BLaER1 (cell line): ENCODE measurements around the gene UNC79.

ENCODE experiments used
- H3K27ac ChIP-seq: shearing (Covaris generic); formaldehyde crosslinking; 2 replicates; pipeline ENCODE4 v1.8.1; 2022
- H3K27me3 ChIP-seq: shearing (Covaris generic); formaldehyde crosslinking; 2 replicates; pipeline ENCODE4 v1.8.1; 2022
- H3K36me3 ChIP-seq: shearing (Covaris generic); formaldehyde crosslinking; 2 replicates; pipeline ENCODE4 v1.8.1; 2022
- H3K4me1 ChIP-seq: shearing (Covaris generic); formaldehyde crosslinking; 2 replicates; pipeline ENCODE4 v1.8.1; 2022
- H3K4me2 ChIP-seq: shearing (Covaris generic); formaldehyde crosslinking; 2 replicates; pipeline ENCODE4 v1.8.1; 2022
- H3K4me3 ChIP-seq: shearing (Covaris generic); formaldehyde crosslinking; 2 replicates; pipeline ENCODE4 v1.8.1; 2022
- H3K9ac ChIP-seq: shearing (Covaris generic); formaldehyde crosslinking; 2 replicates; pipeline ENCODE4 v1.8.1; 2022
- H3K9me3 ChIP-seq: shearing (Covaris generic); formaldehyde crosslinking; 2 replicates; pipeline ENCODE4 v1.8.1; 2022
- H4K20me1 ChIP-seq: shearing (Covaris generic); formaldehyde crosslinking; 2 replicates; pipeline ENCODE4 v1.8.1; 2022
- Cebpa-rat ChIP-seq: shearing (Covaris generic); IDR thresholded peaks from 2 replicates; pipeline ENCODE4 v1.8.1; 2022

UNC79 gene

GRCh38 chr14:93587330-93587729 lies 156.6 kb downstream of the UNC79 start:
- Histone ChIP-seq H3K9me3 (no peaks in the 10 kb centered on the region), H3K4me2 (no peak overlapping the region), H3K27ac (no peak overlapping the region), H3K4me1 (no peaks in the 10 kb centered on the region), H3K9ac (no peak overlapping the region), H4K20me1 (no peaks in the 10 kb centered on the region), H3K36me3 (no peaks in the 10 kb centered on the region), H3K27me3 (no peaks in the 10 kb centered on the region), H3K4me3 (no peak overlapping the region)
- TF ChIP-seq Cebpa-rat: no peak

GRCh38 chr14:93591506-93591905 lies 160.8 kb downstream of the UNC79 start:
- TF ChIP-seq Cebpa-rat: no peak
- no peaks in the 10 kb centered on the region for H4K20me1 ChIP-seq
- H3K36me3 ChIP-seq: no peaks in the 10 kb centered on the region
- no peak overlapping the region for H3K9ac ChIP-seq
- no peak overlapping the region for H3K4me2 ChIP-seq
- H3K9me3 ChIP-seq: no peaks in the 10 kb centered on the region
- H3K4me1 ChIP-seq: no peaks in the 10 kb centered on the region
- no peak overlapping the region for H3K4me3 ChIP-seq
- H3K27me3 ChIP-seq: no peaks in the 10 kb centered on the region
- no peak overlapping the region for H3K27ac ChIP-seq

- Histone ChIP-seq H3K27ac (no peak overlapping the region), H3K4me2 (no peak overlapping the region), H3K9me3 (no peaks in the 10 kb centered on the region), H3K36me3 (no peaks in the 10 kb centered on the region), H3K9ac (no peak overlapping the region), H3K27me3 (no peaks in the 10 kb centered on the region), H3K4me3 (no peak overlapping the region), H3K4me1 (no peaks in the 10 kb centered on the region), H4K20me1 (no peaks in the 10 kb centered on the region)
- TF ChIP-seq Cebpa-rat: no peak
Measured at GRCh38 chr14:93592786-93593185, 162.0 kb downstream of the UNC79 start.

- no peaks in the 10 kb centered on the region for H3K36me3 ChIP-seq
- H3K4me2 ChIP-seq: no peak overlapping the region
- no peak overlapping the region for H3K27ac ChIP-seq
- H3K4me1 ChIP-seq: no peaks in the 10 kb centered on the region
- H4K20me1 ChIP-seq: no peaks in the 10 kb centered on the region
- no peaks in the 10 kb centered on the region for H3K27me3 ChIP-seq
- peaks cover 7% of the 10 kb centered on the region for H3K9me3 ChIP-seq
- H3K9ac ChIP-seq: no peak overlapping the region
- no peak overlapping the region for H3K4me3 ChIP-seq
- TF ChIP-seq Cebpa-rat: no peak
Measured at GRCh38 chr14:93606091-93606490, 175.4 kb downstream of the UNC79 start.

GRCh38 chr14:93619176-93619793 lies 188.5 kb downstream of the UNC79 start:
- TF ChIP-seq Cebpa-rat: no peak
- Histone ChIP-seq H3K36me3 (no peaks in the 10 kb centered on the region), H3K4me3 (no peak overlapping the region), H3K27ac (no peak overlapping the region), H3K4me2 (no peak overlapping the region), H3K9me3 (no peaks in the 10 kb centered on the region), H3K4me1 (no peaks in the 10 kb centered on the region), H3K9ac (no peak overlapping the region), H3K27me3 (no peaks in the 10 kb centered on the region), H4K20me1 (no peaks in the 10 kb centered on the region)

GRCh38 chr14:93628048-93628447 lies 197.3 kb downstream of the UNC79 start:
- no peak overlapping the region for H3K9ac ChIP-seq
- H3K27ac ChIP-seq: no peak overlapping the region
- H3K4me3 ChIP-seq: no peak overlapping the region
- no peaks in the 10 kb centered on the region for H3K27me3 ChIP-seq
- H3K4me2 ChIP-seq: no peak overlapping the region
- H3K4me1 ChIP-seq: no peaks in the 10 kb centered on the region
- H3K9me3 ChIP-seq: no peaks in the 10 kb centered on the region
- no peaks in the 10 kb centered on the region for H4K20me1 ChIP-seq
- no peaks in the 10 kb centered on the region for H3K36me3 ChIP-seq
- TF ChIP-seq Cebpa-rat: no peak

GRCh38 chr14:93629643-93630042 lies 198.9 kb downstream of the UNC79 start:
- H3K4me2 ChIP-seq: no peak overlapping the region
- no peak for TF ChIP-seq Cebpa-rat
- H3K4me3 ChIP-seq: no peak overlapping the region
- no peak overlapping the region for H3K9ac ChIP-seq
- no peaks in the 10 kb centered on the region for H3K27me3 ChIP-seq
- no peaks in the 10 kb centered on the region for H3K36me3 ChIP-seq
- H3K9me3 ChIP-seq: no peaks in the 10 kb centered on the region
- H3K27ac ChIP-seq: no peak overlapping the region
- H4K20me1 ChIP-seq: no peaks in the 10 kb centered on the region
- H3K4me1 ChIP-seq: no peaks in the 10 kb centered on the region

- Histone ChIP-seq H3K9me3 (peaks cover 7% of the 10 kb centered on the region; the same call in 1 of the 2 replicates), H3K9ac (no peak overlapping the region), H3K4me3 (no peak overlapping the region), H3K4me2 (no peak overlapping the region), H4K20me1 (no peaks in the 10 kb centered on the region), H3K4me1 (no peaks in the 10 kb centered on the region), H3K27me3 (no peaks in the 10 kb centered on the region), H3K36me3 (no peaks in the 10 kb centered on the region), H3K27ac (no peak overlapping the region)
- no peak for TF ChIP-seq Cebpa-rat
Measured at GRCh38 chr14:93638790-93639189, 208.1 kb downstream of the UNC79 start.

GRCh38 chr14:93643127-93643526 lies 212.4 kb downstream of the UNC79 start:
- no peaks in the 10 kb centered on the region for H4K20me1 ChIP-seq
- no peak for TF ChIP-seq Cebpa-rat
- no peak overlapping the region for H3K4me3 ChIP-seq
- H3K9ac ChIP-seq: no peak overlapping the region
- H3K27ac ChIP-seq: no peak overlapping the region
- peaks cover 7% of the 10 kb centered on the region; the same call in 1 of the 2 replicates for H3K9me3 ChIP-seq
- no peaks in the 10 kb centered on the region for H3K36me3 ChIP-seq
- no peak overlapping the region for H3K4me2 ChIP-seq
- H3K27me3 ChIP-seq: no peaks in the 10 kb centered on the region
- H3K4me1 ChIP-seq: no peaks in the 10 kb centered on the region

- Histone ChIP-seq H3K9me3 (peaks cover 7% of the 10 kb centered on the region; the same call in 1 of the 2 replicates), H3K4me2 (no peak overlapping the region), H3K27me3 (no peaks in the 10 kb centered on the region), H3K36me3 (no peaks in the 10 kb centered on the region), H3K4me1 (no peaks in the 10 kb centered on the region), H3K9ac (no peak overlapping the region), H3K4me3 (no peak overlapping the region), H4K20me1 (no peaks in the 10 kb centered on the region), H3K27ac (no peak overlapping the region)
- no peak for TF ChIP-seq Cebpa-rat
Measured at GRCh38 chr14:93643676-93644075, 212.9 kb downstream of the UNC79 start.

- H3K4me3 ChIP-seq: no peak overlapping the region
- peaks cover 7% of the 10 kb centered on the region; the same call in 1 of the 2 replicates for H3K9me3 ChIP-seq
- H3K36me3 ChIP-seq: no peaks in the 10 kb centered on the region
- H3K4me1 ChIP-seq: no peaks in the 10 kb centered on the region
- H4K20me1 ChIP-seq: no peaks in the 10 kb centered on the region
- H3K27ac ChIP-seq: no peak overlapping the region
- TF ChIP-seq Cebpa-rat: no peak
- no peak overlapping the region for H3K4me2 ChIP-seq
- H3K27me3 ChIP-seq: no peaks in the 10 kb centered on the region
- no peak overlapping the region for H3K9ac ChIP-seq
Measured at GRCh38 chr14:93645200-93645599, 214.5 kb downstream of the UNC79 start.
